ENCODE measurements around the gene NPIPA3. TPM values are rescaled to one million over a fixed set of nuclear protein-coding genes. Genes with fewer than 3 reads are reported as not detected.

Gene NPIPA3
- total RNA-seq, 2 donors from 2014 or later, result 0.49 to 2.3 TPM

Other genes with a start within 250 kb of the NPIPA3 start
- gene PARN, start 73.2 kb upstream of the NPIPA3 start, total RNA-seq, result 10 to 100 TPM; 24.2 to 25.6 TPM
- gene BFAR, start 70.5 kb upstream of the NPIPA3 start, total RNA-seq, result 10 to 100 TPM; 37.3 to 72.2 TPM
- gene PLA2G10, start 9.1 kb upstream of the NPIPA3 start, total RNA-seq, result 10 to 100 TPM; 30.5 to 33.0 TPM
- 1 to 10 TPM; 1.4 to 6.6 TPM for gene NPIPA2, start 39.1 kb downstream of the NPIPA3 start, total RNA-seq
- 10 to 100 TPM; 70.7 to 93.1 TPM for gene NOMO1, start 130.3 kb downstream of the NPIPA3 start, total RNA-seq
- gene NPIPA1, start 234.0 kb downstream of the NPIPA3 start, total RNA-seq, result 10 to 100 TPM; 32.8 to 74.3 TPM